Mesodermal cell (in vitro differentiated cells): ENCODE measurements around the gene HRK.

ENCODE experiments used
- H3K27ac ChIP-seq: 2 replicates; pipeline ENCODE4 v1.7.0; 2013; ENCODE audit warnings: mild to moderate bottlenecking, low read depth, low read length, moderate library complexity; ENCODE audit not compliant: severe bottlenecking
- H3K36me3 ChIP-seq: 2 replicates; pipeline ENCODE4 v1.7.1; 2013; ENCODE audit warnings: mild to moderate bottlenecking, low read length, moderate library complexity; ENCODE audit not compliant: control insufficient read depth, insufficient read depth
- H3K4me1 ChIP-seq: one replicate; pipeline ENCODE4 v1.7.1; 2013; ENCODE audit warnings: mild to moderate bottlenecking, low read length; ENCODE audit not compliant: insufficient read depth, control insufficient read depth, poor library complexity, severe bottlenecking
- H3K4me3 ChIP-seq: 2 replicates; pipeline ENCODE4 v1.7.0; 2013; ENCODE audit warnings: low read length, control low read depth, mild to moderate bottlenecking; ENCODE audit not compliant: insufficient read depth, poor library complexity, severe bottlenecking; ENCODE audit errors: extremely low read depth
- H3K9me3 ChIP-seq: 2 replicates; pipeline ENCODE4 v1.7.1; 2013; ENCODE audit warnings: mild to moderate bottlenecking, low read length, moderate library complexity; ENCODE audit not compliant: control insufficient read depth
- WGBS, 2 experiments: methylation state at CpG; one replicate each; pipeline ENCODE4 v1.1.5; 2013; ENCODE audit warnings: missing lambda C conversion rate in 2 of 2; ENCODE audit not compliant: insufficient coverage in 2 of 2; 5-methylcytosine and 5-hydroxymethylcytosine counted together

The HRK gene

GRCh38 chr12:116843085-116843484 is 38.2 kb downstream of the HRK start:
- H3K27ac ChIP-seq = no peak overlapping the region
- no peak overlapping the region for H3K4me3 ChIP-seq
- no peaks in the 10 kb centered on the region for H3K36me3 ChIP-seq
- no peaks in the 10 kb centered on the region for H3K9me3 ChIP-seq
- H3K4me1 ChIP-seq = no peaks in the 10 kb centered on the region
- 92% methylated on average over 2 of the region's 6 CpGs; no CpG with 5 or more reads in 1 of the 2 experiments for WGBS, 2 experiments

- H3K36me3 ChIP-seq = no peaks in the 10 kb centered on the region
- no peaks in the 10 kb centered on the region for H3K4me1 ChIP-seq
- no peaks in the 10 kb centered on the region for H3K9me3 ChIP-seq
- WGBS, 2 experiments = 90 to 93% methylated on average over 1 to 2 of the region's 3 CpGs
- H3K27ac ChIP-seq = no peak overlapping the region
- no peak overlapping the region for H3K4me3 ChIP-seq
Measured at GRCh38 chr12:116839287-116839830, 41.9 kb downstream of the HRK start.

GRCh38 chr12:116838365-116838764 is 42.9 kb downstream of the HRK start:
- no peak overlapping the region for H3K4me3 ChIP-seq
- WGBS, 2 experiments = 91% methylated on average over 4 of the region's 4 CpGs
- H3K27ac ChIP-seq = no peak overlapping the region
- no peaks in the 10 kb centered on the region for H3K4me1 ChIP-seq
- H3K36me3 ChIP-seq = no peaks in the 10 kb centered on the region
- H3K9me3 ChIP-seq = no peaks in the 10 kb centered on the region

GRCh38 chr12:116837097-116837496 is 44.1 kb downstream of the HRK start:
- Histone ChIP-seq H3K36me3 (no peaks in the 10 kb centered on the region), H3K9me3 (no peaks in the 10 kb centered on the region), H3K27ac (no peak overlapping the region), H3K4me3 (no peak overlapping the region), H3K4me1 (no peaks in the 10 kb centered on the region)
- 72 to 80% methylated on average over 4 to 9 of the region's 9 CpGs for WGBS, 2 experiments

GRCh38 chr12:116835484-116835883 is 45.8 kb downstream of the HRK start:
- H3K4me3 ChIP-seq = no peak overlapping the region
- no peaks in the 10 kb centered on the region for H3K36me3 ChIP-seq
- 56 to 100% methylated on average over 1 of the region's 1 CpG for WGBS, 2 experiments
- no peak overlapping the region for H3K27ac ChIP-seq
- H3K4me1 ChIP-seq = no peaks in the 10 kb centered on the region
- H3K9me3 ChIP-seq = no peaks in the 10 kb centered on the region

GRCh38 chr12:116833474-116833873 is 47.8 kb downstream of the HRK start:
- no peaks in the 10 kb centered on the region for H3K36me3 ChIP-seq
- no peaks in the 10 kb centered on the region for H3K9me3 ChIP-seq
- no peak overlapping the region for H3K27ac ChIP-seq
- WGBS, 2 experiments = 91 to 97% methylated on average over 5 to 7 of the region's 10 CpGs
- H3K4me3 ChIP-seq = no peak overlapping the region
- no peaks in the 10 kb centered on the region for H3K4me1 ChIP-seq

GRCh38 chr12:116832353-116832752 is 48.9 kb downstream of the HRK start:
- WGBS, 2 experiments = 96 to 98% methylated on average over 5 of the region's 6 CpGs
- Histone ChIP-seq H3K4me3 (no peak overlapping the region), H3K27ac (no peak overlapping the region), H3K4me1 (no peaks in the 10 kb centered on the region), H3K9me3 (no peaks in the 10 kb centered on the region), H3K36me3 (no peaks in the 10 kb centered on the region)

- no peaks in the 10 kb centered on the region for H3K9me3 ChIP-seq
- H3K4me3 ChIP-seq = no peak overlapping the region
- no peaks in the 10 kb centered on the region for H3K4me1 ChIP-seq
- WGBS, 2 experiments = 93 to 100% methylated on average over 1 to 3 of the region's 4 CpGs
- no peaks in the 10 kb centered on the region for H3K36me3 ChIP-seq
- H3K27ac ChIP-seq = no peak overlapping the region
Measured at GRCh38 chr12:116827432-116827831, 53.8 kb downstream of the HRK start.

- Histone ChIP-seq H3K27ac (no peak overlapping the region), H3K36me3 (no peaks in the 10 kb centered on the region), H3K4me3 (no peak overlapping the region), H3K9me3 (no peaks in the 10 kb centered on the region), H3K4me1 (peaks cover 3% of the 10 kb centered on the region)
- 53 to 61% methylated on average over 5 to 8 of the region's 8 CpGs for WGBS, 2 experiments
Measured at GRCh38 chr12:116821291-116821690, 60.0 kb downstream of the HRK start.

- WGBS, 2 experiments = 90 to 93% methylated on average over 7 to 8 of the region's 10 CpGs
- Histone ChIP-seq H3K27ac (no peak overlapping the region), H3K9me3 (no peaks in the 10 kb centered on the region), H3K4me1 (peaks cover 3% of the 10 kb centered on the region), H3K36me3 (no peaks in the 10 kb centered on the region), H3K4me3 (no peak overlapping the region)
Measured at GRCh38 chr12:116820064-116820656, 61.1 kb downstream of the HRK start.
